Stimulated activated CD4-positive, alpha-beta T cell treated with anti-CD3 and anti-CD28 coated beads, TNF-alpha, amount 100 ng/mL, for 1 hour (primary cell): Measurements from ENCODE around the gene GP1BB.
"Not testable (repeated sequence)": the region's sequence is repeated elsewhere in the genome, so short reads cannot be mapped to it uniquely, and the experiment has no call there.

ENCODE experiments used
- DNase-seq, 3 donors: peaks; one replicate each; pipeline ENCODE4 v3.0.0-alpha.2; 2020; ENCODE audit warnings: low read depth in 3 of 3, low spot score in 1 of 3

The GP1BB gene

DNA sequence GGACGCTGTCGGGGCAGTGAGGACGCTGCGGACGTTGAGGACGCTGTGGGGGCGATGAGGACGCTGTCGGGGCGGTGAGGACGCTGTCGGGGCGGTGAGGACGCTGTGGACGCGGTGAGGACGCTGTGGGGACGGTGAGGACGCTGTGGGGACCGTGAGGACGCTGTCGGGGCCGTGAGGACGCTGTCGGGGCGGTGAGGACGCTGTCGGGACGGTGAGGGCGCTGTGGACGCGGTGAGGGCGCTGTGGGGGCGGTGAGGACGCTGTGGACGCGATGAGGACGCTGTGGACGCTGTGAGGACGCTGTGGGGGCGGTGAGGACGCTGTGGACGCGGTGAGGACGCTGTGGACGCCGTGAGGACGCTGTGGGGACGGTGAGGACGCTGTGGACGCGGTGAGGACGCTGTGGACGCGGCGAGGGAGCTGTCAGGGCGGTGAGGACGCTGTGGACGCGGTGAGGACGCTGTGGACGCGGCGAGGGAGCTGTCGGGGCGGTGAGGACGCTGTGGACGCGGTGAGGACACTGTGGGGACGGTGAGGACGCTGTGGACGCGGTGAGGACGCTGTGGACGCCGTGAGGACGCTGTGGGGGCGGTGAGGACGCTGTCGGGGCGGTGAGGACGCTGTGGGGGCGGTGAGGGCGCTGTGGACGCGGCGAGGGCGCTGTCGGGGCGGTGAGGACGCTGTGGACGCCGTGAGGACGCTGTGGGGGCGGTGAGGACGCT lies 2.9 kb downstream of the GP1BB start:
- DNase-seq: not testable (repeated sequence)

DNA sequence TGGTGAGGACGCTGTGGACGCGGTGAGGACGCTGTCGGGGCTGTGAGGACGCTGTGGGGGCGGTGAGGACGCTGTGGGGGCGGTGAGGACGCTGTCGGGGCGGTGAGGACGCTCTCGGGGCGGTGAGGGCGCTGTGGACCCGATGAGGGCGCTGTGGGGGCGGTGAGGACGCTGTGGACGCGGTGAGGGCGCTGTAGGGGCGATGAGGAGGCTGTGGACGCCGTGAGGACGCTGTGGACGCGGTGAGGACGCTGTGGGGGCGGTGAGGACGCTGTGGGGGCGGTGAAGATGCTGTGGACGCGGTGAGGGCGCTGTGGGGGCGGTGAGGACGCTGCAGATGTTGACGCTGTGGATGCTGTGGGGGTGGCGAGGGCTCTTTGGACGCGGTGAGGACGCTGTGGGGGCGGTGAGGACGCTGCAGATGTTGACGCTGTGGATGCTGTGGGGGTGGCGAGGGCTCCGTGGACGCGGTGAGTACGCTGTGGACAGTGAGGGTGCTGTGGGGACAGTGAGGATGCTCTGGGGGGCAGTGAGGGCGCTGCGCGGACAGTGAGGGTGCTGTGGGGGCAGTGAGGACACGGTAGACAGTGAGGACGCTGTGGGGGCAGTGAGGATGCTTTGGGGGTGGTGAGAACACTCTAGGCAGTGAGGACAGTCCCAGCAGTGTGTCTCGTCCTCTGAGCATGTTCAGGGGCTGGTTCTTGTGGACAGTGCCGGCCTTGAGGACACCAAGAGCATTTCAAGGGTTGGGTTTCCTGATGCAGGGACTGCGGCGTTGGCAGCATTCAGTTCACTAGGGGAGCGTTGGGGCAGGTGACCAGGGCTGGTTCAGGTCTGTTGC lies 4.2 kb downstream of the GP1BB start:
- DNase-seq: no peak

DNA sequence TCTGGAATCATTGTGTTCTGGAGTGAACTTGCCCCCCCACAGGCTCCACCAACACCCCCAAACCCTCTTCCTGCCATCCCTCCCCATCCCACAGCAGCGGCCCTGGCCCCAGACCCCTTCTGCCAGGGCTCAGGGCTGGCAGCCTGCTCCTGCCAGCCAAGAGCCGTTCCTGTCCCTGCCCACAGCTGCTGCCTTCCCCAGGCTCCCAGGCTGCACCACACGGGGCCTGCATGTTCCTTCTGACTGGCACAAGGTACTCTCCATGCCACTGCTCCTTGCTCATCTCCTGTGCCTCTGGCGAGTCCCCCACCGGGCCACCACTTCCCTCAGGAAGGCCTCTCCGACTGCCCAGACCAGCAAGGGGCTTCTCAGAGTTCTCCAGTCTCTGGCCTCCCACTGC lies 4.9 kb downstream of the GP1BB start:
- DNase-seq: no peak

DNA sequence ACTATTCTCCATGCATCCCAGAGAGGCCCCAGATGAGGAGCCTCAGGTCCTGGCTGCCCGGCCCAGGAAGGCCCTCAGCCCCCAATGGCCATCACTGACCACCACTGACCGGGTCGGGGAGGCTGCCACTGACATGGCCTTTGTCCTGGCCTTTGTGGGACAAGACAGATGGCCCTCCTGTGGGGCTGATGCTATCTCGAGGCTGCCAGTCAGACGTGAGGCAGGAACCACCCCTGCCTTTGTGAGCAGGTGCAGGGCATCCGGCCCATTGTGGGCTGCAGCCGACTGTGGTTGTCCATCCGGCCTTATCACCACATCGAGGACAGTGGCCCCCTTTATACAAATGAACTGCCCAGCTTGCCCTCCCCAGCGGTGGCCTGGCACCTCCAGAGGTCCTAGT lies 5.5 kb downstream of the GP1BB start:
- DNase-seq: no peak

GRCh38 chr22:19729507-19729906 lies 6.2 kb downstream of the GP1BB start:
- no peak for DNase-seq

GRCh38 chr22:19730198-19730597 lies 6.9 kb downstream of the GP1BB start:
- DNase-seq: no peak

DNA sequence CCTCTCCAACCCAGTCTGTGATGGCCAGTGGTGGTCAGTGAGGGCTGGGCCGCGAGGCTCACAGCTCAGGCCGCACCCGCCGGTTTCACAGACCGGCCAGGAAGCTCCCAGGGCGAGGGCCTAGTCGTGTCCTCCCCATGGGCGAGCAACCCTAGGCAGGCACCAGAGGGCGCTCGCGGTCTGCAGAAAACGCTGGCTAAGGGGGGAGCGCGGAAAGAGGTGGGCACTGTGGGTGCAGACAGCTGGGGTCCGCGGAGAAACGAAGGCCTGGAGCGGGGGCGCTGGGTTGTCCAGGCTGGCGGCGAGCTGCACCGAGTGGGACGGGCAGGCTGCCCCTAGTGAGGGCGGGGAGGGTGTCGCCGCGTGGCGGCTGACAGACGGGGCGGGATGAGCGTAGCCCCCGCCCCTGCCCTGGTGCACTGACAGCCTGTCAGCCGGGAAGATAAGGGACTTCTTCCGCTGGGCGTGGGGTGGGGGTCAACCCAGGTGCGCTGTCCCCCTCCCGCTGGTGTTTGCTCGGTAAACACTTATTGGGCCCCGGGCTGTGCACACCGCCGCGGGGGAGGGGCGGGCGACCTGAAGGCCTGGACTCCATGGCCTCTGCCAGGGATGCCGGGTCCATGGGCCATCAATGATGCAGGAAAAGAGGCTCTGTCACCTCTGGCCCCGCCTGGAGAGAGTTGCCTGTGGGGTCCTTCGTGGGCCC lies 7.5 kb downstream of the GP1BB start:
- peak; percentile 61 to 87 (median 69) for DNase-seq

DNA sequence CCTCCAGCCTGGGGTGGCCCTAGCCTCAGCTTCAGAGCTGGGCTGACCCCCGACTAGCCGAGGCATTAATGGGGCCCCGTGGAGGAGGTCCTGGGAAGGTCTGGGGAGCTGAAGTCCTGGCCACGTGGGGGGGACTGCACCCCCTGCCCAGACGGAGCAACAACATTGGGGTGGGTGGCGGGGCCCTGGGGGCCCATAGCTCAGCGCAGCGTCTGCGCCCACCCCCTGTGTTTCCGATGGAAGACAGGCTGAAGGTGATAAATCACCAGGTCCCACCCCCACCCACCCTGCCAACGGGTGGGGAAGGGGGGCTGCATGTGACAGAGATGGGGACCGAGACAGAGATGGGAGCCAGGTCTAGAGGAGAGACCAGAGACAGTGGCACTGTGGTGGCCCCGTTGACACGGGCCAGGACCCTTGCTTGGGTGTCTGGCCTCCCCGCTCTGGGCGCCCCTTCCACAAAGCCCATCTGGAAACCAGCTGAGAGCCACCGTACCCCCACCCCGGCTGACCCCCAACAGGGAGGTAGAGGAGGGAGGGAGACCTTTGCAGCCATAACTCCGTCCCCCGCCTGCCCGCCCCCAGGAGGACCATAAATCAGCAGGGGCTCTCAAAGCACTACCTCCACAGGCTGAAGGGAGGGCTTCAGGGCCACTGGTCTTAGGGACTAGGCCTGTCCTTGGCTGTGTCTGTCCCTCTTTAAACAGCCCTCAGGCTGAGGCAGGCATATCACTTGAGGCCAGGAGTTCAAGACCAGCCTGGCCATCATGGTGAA lies 8.2 kb downstream of the GP1BB start:
- no peak for DNase-seq

DNA sequence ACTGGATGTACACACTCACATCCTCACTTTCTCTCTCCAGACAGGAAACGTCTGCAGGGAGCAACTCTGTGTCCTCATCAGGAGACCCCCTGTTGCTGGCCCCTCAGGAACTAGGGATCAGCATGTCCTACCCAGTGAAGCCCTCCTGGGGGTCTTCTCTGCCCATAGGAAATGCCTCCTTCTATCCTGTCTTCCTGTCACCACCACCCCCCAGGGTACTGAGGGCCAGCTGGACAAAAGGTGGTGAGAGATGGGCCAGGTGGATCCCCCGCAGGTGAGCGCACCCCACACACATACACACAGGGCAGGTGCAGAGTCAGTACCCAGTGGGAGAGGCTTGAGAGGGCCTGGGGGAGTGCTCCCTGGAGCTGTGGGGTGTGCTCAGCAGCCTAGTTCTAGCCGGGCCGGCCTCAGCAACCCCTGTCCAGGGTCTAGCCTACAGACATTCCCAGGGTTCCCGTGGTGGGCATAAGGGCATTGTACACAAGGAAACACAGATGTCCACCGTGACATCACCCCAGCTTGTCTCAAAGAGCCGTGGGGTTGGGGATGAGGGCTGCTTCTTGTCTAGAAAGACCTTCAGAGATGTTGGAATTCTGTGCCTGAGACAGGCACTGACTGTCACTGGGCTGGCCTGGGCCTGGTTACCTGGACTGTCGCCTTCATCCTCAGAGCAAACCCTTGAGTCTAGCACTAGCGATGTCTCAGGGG lies 9.2 kb downstream of the GP1BB start:
- DNase-seq: no peak

DNA sequence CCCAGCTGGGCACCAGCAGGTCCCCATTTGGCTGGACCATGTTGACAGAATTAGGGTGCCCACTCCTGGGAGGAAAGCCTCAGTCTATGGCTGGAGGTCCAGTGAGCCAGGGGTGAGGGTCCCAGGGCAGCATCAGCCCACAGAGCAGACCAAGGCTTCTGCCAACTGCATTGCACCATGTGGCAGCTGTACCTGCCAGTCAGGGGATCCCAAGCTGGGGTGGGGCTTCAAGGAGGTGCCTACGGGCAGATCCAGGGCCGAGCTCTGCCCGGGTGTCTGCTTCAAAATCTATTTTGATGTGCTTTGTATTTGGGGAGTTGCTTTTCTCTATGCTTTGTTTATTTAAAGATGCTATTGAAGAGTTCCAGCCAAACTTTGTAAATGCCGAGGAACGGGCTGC lies 10.4 kb downstream of the GP1BB start:
- no peak for DNase-seq

- no peak for DNase-seq
These were observed 10.8 kb downstream of the GP1BB start for GRCh38 chr22:19734163-19734562.

- no peak for DNase-seq
These were observed 11.6 kb downstream of the GP1BB start for GRCh38 chr22:19734837-19735382.

GRCh38 chr22:19735665-19736510 lies 12.5 kb downstream of the GP1BB start:
- DNase-seq: no peak

GRCh38 chr22:19737846-19738663 lies 14.7 kb downstream of the GP1BB start:
- no peak for DNase-seq

GRCh38 chr22:19738664-19739447 lies 15.5 kb downstream of the GP1BB start:
- no peak for DNase-seq

DNA sequence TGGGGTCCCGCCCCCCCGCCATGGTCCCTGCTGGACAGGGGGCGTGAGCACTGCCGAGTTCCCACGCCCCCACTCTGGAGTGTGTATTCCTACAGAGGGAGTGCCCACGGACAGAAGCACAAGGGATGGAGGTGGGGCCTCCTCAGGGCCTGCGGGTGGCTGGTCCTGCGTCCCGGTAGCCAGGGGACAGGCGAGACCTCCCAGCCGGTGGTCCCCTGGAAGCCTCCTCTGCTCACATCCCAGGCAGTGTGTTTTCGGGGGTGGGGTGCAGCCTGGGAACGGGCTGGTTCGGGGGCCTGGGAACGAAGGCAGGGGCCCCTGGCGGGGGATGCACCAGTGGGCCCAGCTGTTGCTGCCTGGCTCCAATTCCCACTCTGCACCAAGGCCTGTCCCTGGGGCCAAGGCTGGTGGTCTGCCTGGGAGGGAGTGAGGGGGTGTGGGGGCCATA lies 16.1 kb downstream of the GP1BB start:
- no peak for DNase-seq

- DNase-seq: no peak
These were observed 16.6 kb downstream of the GP1BB start for GRCh38 chr22:19739911-19740449.
